HFFc6 (cell line): ENCODE data around the gene EID2. TPM values are rescaled to one million over a fixed set of nuclear protein-coding genes. Genes with fewer than 3 reads are reported as not detected.

Experiments used
- DNase-seq: peaks from one replicate; pipeline ENCODE4 v3.0.0-alpha.2; 2018
- H3K27ac Mint-ChIP-seq: 2 replicates; pipeline ENCODE4 v1.8.0; 2020; ENCODE audit warnings: mild to moderate bottlenecking, mixed read lengths
- H3K27me3 Mint-ChIP-seq: 2 replicates; pipeline ENCODE4 v1.8.0; 2021; ENCODE audit warnings: mild to moderate bottlenecking, moderate library complexity, mixed read lengths; ENCODE audit not compliant: insufficient read depth
- H3K36me3 Mint-ChIP-seq: 2 replicates; pipeline ENCODE4 v1.8.0; 2021; ENCODE audit warnings: low read depth, mixed read lengths
- H3K4me1 Mint-ChIP-seq: 2 replicates; pipeline ENCODE4 v1.8.0; 2020; ENCODE audit warnings: low read depth, mixed read lengths
- H3K4me3 Mint-ChIP-seq: 2 replicates; pipeline ENCODE4 v1.8.0; 2020; ENCODE audit warnings: mild to moderate bottlenecking, moderate library complexity, mixed read lengths
- H3K9me3 Mint-ChIP-seq: 2 replicates; pipeline ENCODE4 v1.8.0; 2020; ENCODE audit warnings: mild to moderate bottlenecking, mixed read lengths
- total RNA-seq, 6 experiments: library from RNA; stranded (reverse); fragmentation: NEBNext Ultra II Directional; extraction: Animal tissue kit (Norgen Biotek cat#: 25700); gene quantifications; 2 replicates in 1 of 6; 3 replicates in 5 of 6; pipeline ENCODE4 v1.2.3, GENCODE V29; 2021
- TF ChIP-seq, protein P1 (sequence below): fragments of 200-600 bp; sonication (generic); IDR thresholded peaks from 2 replicates; pipeline ENCODE4 v1.5.0; 2021; ENCODE audit warnings: antibody characterized with exemption, mild to moderate bottlenecking

EID2 gene
- total RNA-seq, 6 experiments from 2014 or later, result 18.4 to 23.4 (median 19.0) TPM

DNA sequence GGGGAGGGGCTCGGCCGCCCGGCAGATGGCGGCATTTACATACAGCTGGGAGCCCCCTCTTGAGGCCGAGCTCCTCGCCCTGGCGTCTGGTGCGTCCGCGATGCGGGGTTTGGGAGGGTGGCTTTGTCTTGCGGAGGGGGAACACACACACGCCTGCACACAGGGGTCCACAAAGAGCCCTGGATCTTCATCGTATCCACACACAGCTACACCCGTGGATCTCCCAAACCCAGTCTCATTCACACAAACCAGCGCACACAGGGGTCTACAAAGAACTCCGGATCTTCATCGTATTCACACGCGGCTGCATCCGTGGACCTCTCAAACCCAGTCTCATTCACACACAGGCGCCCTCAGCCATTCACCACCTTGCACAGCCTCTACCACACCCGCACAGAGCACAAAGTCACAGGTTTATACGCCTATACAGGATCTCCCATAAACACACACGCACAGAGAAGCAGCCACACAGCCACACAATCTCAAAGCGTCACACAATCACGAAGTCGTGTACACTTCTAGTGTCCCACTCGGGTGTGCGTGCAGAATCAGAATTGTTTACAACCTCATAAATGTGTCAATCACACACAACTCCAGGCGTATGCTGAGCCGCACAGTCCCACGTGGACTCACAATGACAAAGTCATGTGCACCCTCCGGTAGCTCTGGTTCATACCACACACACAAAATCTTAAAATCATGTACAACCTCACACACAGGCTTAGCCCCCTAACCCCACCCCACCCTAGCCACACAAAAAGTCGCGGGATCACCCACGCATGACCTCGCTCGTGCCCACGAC lies 41.8 kb downstream of the EID2 start:
- Mint-ChIP-seq H3K27me3 (peaks cover 36% of the 10 kb centered on the region), H3K4me3 (peak overlapping the region; percentile 77), H3K27ac (peak overlapping the region; percentile 9; the same call in 1 of the 2 replicates), H3K36me3 (no peaks in the 10 kb centered on the region), H3K4me1 (peaks cover 22% of the 10 kb centered on the region), H3K9me3 (no peaks in the 10 kb centered on the region)
- DNase-seq, result peak; percentile 40
- TF ChIP-seq, protein P1, sequence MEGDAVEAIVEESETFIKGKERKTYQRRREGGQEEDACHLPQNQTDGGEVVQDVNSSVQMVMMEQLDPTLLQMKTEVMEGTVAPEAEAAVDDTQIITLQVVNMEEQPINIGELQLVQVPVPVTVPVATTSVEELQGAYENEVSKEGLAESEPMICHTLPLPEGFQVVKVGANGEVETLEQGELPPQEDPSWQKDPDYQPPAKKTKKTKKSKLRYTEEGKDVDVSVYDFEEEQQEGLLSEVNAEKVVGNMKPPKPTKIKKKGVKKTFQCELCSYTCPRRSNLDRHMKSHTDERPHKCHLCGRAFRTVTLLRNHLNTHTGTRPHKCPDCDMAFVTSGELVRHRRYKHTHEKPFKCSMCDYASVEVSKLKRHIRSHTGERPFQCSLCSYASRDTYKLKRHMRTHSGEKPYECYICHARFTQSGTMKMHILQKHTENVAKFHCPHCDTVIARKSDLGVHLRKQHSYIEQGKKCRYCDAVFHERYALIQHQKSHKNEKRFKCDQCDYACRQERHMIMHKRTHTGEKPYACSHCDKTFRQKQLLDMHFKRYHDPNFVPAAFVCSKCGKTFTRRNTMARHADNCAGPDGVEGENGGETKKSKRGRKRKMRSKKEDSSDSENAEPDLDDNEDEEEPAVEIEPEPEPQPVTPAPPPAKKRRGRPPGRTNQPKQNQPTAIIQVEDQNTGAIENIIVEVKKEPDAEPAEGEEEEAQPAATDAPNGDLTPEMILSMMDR, result peak; percentile 65; the same call in 1 of the 2 replicates

DNA sequence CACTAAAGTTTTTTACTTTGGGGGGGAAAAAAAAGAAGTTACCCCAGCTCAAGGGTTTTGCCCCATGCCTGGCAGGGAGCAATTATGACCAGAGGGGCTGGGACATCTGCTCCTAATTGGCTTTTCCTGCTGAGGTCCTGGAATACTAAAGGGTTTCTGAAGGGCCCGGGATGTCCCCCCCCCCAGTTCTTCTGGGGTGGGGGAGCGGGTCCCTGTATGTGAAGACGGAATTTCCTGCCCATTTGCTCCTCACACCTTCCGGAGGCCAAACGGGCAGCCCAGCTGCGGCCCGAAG lies 42.3 kb downstream of the EID2 start:
- Mint-ChIP-seq H3K4me3 (peak overlapping the region; percentile 77; the same call in 1 of the 2 replicates), H3K4me1 (peaks cover 28% of the 10 kb centered on the region), H3K27me3 (peaks cover 36% of the 10 kb centered on the region), H3K9me3 (no peaks in the 10 kb centered on the region), H3K27ac (no peak overlapping the region), H3K36me3 (peaks cover 4% of the 10 kb centered on the region; the same call in 1 of the 2 replicates)
- TF ChIP-seq, protein P1, result no peak; the same call in 1 of the 2 replicates
- no peak for DNase-seq

DNA sequence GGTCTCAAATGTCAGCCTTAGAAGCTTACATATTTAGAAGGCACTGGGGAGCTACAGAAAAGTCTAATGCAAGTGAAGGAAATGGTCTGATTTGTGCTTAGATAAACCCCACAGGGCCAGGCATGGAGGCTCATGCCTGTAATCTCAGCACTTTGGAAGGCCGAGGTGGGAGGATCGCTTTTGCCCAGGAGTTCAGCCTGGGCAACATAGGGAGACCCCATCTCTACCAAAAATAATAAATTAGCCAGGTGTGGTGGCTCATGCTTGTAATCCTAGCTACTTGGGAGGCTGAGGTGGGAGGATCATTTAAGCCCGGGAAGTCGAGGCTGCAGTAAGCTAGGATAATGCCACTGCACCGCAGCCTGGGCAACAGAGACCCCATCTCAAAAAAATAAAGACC lies 43.9 kb downstream of the EID2 start:
- H3K4me1 Mint-ChIP-seq, result peaks cover 29% of the 10 kb centered on the region
- no peak for DNase-seq
- no peak overlapping the region for H3K27ac Mint-ChIP-seq
- H3K4me3 Mint-ChIP-seq, result no peak overlapping the region
- H3K36me3 Mint-ChIP-seq, result peaks cover 5% of the 10 kb centered on the region; the same call in 1 of the 2 replicates
- TF ChIP-seq, protein P1, result no peak
- H3K9me3 Mint-ChIP-seq, result no peaks in the 10 kb centered on the region
- peaks cover 34% of the 10 kb centered on the region for H3K27me3 Mint-ChIP-seq

DNA sequence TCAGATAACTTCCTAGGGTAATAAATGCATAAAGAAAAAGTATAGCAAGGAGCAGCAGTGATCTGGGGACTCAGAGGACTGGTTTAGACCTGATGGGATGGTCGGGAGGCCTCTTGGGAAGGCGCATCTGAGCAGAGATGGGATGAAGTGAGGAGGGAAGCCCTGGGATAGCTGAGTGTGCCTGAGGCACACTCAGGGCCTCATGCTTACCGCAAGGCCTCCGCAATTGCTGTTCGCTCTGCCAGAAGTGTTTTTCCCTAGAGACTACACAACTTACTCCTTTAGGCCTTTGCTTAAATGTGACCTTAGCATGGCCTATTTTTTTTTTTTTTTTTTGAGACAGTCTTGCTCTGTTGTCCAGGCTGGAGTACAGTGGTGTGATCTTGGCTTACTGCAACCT lies 45.3 kb downstream of the EID2 start:
- Mint-ChIP-seq H3K4me1 (peaks cover 25% of the 10 kb centered on the region), H3K36me3 (peaks cover 5% of the 10 kb centered on the region; the same call in 1 of the 2 replicates), H3K27me3 (peaks cover 24% of the 10 kb centered on the region), H3K4me3 (no peak overlapping the region), H3K27ac (no peak overlapping the region), H3K9me3 (no peaks in the 10 kb centered on the region)
- TF ChIP-seq, protein P1, result no peak
- no peak for DNase-seq

DNA sequence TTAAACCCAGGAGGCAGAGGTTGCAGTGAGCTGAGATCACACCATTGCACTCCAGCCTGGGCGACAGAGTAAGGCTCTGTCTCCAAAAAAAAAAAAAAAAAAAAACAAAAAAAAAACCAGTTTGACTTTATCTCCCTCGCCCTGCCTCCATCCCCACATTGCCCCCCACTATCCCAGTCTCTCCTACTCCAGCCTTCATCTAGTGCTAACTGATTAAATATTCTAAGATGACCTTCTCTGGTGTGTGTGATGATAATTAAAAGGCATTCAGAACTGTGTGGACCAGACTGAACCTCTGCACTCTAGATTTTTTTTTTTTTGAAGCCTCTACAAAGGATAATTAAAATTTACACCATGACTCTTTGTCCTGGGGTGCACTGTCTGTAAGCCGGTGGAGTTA lies 47.2 kb downstream of the EID2 start:
- DNase-seq, result no peak
- Mint-ChIP-seq H3K27ac (no peak overlapping the region), H3K36me3 (peaks cover 5% of the 10 kb centered on the region; the same call in 1 of the 2 replicates), H3K4me1 (peaks cover 11% of the 10 kb centered on the region), H3K9me3 (no peaks in the 10 kb centered on the region), H3K4me3 (no peak overlapping the region), H3K27me3 (peaks cover 11% of the 10 kb centered on the region)
- TF ChIP-seq, protein P1, result no peak
